Ishikawa (cell line): ENCODE measurements around the gene CPN2.

Experiments used
- CEBPB ChIP-seq: IDR thresholded peaks from 2 replicates; pipeline ENCODE4 v1.6.1; 2012
- CREB1 ChIP-seq: IDR thresholded peaks from 2 replicates; pipeline ENCODE4 v1.6.1; 2012; ENCODE audit warnings: low read depth
- EGR1 ChIP-seq: IDR thresholded peaks from 2 replicates; pipeline ENCODE4 v1.6.1; 2012
- EP300 ChIP-seq: IDR thresholded peaks from 2 replicates; pipeline ENCODE4 v1.6.1; 2012; ENCODE audit warnings: borderline replicate concordance
- FOXM1 ChIP-seq: IDR thresholded peaks from 2 replicates; pipeline ENCODE4 v1.6.1; 2012; ENCODE audit warnings: low read depth, borderline replicate concordance
- NFIC ChIP-seq: IDR thresholded peaks from 2 replicates; pipeline ENCODE4 v1.6.1; 2012
- RAD21 ChIP-seq: IDR thresholded peaks from 2 replicates; pipeline ENCODE4 v1.6.1; 2012; ENCODE audit warnings: low read depth
- REST ChIP-seq: IDR thresholded peaks from 2 replicates; pipeline ENCODE4 v1.6.1; 2012; ENCODE audit warnings: low read depth, mild to moderate bottlenecking
- TAF1 ChIP-seq: IDR thresholded peaks from 2 replicates; pipeline ENCODE4 v1.6.1; 2012; ENCODE audit warnings: low read depth, mild to moderate bottlenecking
- TCF12 ChIP-seq: IDR thresholded peaks from 2 replicates; pipeline ENCODE4 v1.6.1; 2012; ENCODE audit warnings: low read depth
- TEAD4 ChIP-seq: IDR thresholded peaks from 2 replicates; pipeline ENCODE4 v1.6.1; 2012
- YY1 ChIP-seq: IDR thresholded peaks from 2 replicates; pipeline ENCODE4 v1.6.1; 2012; ENCODE audit warnings: low read depth
- ZBTB7A ChIP-seq: IDR thresholded peaks from 2 replicates; pipeline ENCODE4 v1.6.1; 2012; ENCODE audit warnings: low read depth
- TF ChIP-seq, protein P1 (sequence below): IDR thresholded peaks from 2 replicates; pipeline ENCODE4 v1.6.1; 2012
- TF ChIP-seq, protein P2 (sequence below): IDR thresholded peaks from 2 replicates; pipeline ENCODE4 v1.6.1; 2012

The CPN2 gene

DNA sequence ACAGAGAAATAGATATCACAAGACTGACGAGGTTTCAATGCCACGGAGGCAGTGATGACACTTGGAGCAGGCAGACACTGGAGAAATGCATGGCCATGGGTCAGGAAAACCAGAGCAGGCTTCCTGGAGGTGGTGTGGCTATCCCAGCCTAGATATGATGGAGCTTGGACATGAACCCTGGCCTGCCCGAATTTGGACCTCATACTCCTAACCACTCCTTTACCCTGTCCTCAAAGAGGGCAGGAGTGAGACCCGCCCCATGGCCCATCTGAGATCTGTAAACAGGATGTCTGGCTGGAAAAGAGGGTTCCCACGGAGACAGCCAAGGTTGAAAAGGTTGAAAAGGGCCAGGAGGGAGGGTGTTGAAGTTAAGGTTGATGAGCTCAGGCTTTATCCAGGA, 31.0 kb downstream of the CPN2 start:
- TF ChIP-seq REST, result no peak
- TF ChIP-seq CEBPB, result no peak
- TF ChIP-seq FOXM1, result no peak
- TF ChIP-seq YY1, result no peak
- TF ChIP-seq CREB1, result no peak
- no peak for TF ChIP-seq EP300
- TF ChIP-seq EGR1, result no peak
- TF ChIP-seq, protein P1, sequence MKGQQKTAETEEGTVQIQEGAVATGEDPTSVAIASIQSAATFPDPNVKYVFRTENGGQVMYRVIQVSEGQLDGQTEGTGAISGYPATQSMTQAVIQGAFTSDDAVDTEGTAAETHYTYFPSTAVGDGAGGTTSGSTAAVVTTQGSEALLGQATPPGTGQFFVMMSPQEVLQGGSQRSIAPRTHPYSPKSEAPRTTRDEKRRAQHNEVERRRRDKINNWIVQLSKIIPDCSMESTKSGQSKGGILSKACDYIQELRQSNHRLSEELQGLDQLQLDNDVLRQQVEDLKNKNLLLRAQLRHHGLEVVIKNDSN, result no peak

DNA sequence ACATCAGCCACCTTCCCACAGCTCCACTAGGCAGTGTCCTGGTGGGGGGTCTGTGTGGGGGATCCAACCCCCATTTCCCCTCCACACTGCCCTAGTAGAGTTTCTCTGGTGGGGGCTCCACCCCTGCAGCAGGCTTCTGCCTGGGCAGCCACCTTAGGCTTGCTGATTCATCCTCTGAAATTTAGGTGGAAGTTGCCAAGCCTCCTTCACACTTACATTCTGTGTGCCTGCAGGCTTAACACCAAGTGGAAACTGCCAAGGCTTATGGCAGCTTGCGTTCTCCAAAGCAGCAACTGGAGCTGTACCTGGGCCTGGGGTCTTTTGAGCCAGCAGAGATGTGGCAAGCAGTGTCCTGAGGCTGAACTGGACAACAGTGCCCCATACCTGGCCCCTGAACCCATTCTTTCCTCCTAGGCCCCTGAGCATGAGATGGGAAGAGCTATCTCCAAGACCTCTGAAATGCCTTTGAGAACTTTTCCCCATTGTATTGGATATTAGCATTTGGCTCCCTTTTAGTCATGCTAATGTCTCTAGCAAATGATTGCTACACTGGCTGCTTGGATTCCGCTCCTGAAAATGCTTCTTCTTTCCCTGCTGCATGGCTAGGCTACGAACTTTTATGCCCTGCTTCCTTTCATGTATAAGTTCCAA, 32.5 kb downstream of the CPN2 start:
- TF ChIP-seq, protein P1, result no peak
- TF ChIP-seq EGR1 (no peak), CREB1 (no peak), RAD21 (no peak), CEBPB (no peak)

DNA sequence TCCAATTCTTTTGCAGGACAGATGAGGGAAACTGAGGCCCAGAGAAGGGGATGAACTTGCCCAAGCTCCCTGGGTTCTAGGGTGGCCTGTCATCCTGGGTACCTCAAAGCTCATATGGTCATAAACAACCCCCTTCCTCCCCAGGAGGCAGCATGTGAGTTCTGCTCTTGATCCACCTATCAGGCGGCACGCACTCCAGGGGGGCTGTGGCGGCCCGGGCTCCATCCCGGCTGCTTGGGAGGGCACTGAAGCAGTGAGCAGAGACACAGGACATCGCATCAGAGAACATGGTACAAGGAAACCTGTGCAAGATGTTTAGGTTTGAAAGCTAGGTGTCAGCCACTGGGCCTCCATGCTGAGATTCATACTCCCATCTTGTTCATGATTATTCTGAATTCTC, 34.2 kb downstream of the CPN2 start:
- TF ChIP-seq ZBTB7A, result no peak
- no peak for TF ChIP-seq FOXM1
- no peak for TF ChIP-seq TCF12
- no peak for TF ChIP-seq YY1
- TF ChIP-seq REST, result no peak
- no peak for TF ChIP-seq EP300
- no peak for TF ChIP-seq CEBPB
- TF ChIP-seq, protein P2, sequence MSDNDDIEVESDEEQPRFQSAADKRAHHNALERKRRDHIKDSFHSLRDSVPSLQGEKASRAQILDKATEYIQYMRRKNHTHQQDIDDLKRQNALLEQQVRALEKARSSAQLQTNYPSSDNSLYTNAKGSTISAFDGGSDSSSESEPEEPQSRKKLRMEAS, result no peak
- no peak for TF ChIP-seq RAD21
- no peak for TF ChIP-seq TAF1
- no peak for TF ChIP-seq EGR1
- no peak for TF ChIP-seq TEAD4

GRCh38 chr3:194315965-194316361, 35.2 kb downstream of the CPN2 start:
- TF ChIP-seq ZBTB7A (no peak), FOXM1 (no peak), NFIC (no peak), TAF1 (no peak), EP300 (no peak), CREB1 (no peak)

DNA sequence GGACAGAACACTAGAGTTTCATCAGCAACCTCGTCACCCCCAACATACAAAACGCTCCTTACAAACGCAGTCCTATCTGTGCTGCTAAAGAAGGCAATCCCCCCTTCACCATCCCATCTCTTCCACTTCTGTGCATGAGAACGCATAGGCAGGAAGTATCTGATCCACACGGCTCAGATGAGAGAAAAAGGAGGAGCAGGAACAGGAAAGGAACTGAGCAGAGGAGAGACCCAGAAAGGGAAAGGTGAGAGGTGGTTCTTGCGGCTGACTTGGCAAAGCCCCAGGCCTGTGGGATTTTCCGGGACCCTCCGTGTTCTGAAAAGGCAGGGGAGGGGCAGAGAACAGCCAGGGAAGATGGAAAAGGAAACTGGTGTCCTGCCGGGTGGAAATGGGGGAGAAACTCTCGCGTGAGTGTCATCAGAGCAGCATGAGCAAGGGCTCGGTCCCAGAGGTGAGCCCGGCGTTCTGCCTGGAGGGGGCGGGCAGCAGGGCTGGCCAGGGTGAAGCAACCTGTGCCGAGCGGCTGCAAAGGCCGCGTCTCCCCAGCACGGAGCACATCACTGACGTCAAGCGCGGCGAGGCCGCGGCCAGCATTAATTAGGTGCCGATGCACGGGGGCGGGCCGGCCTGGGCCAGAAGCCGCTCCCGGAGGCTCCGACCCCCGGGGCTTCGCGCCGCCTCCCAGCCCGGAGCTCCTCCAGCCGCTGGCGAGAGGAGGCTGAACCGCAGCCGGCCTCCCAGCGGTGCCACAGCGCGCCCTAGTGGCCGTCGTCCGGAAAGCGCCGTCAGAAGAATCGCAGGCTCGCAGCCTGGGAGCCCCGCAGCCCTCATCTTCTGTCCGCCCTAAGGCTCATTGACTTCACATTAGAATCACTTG, 35.8 kb downstream of the CPN2 start:
- TF ChIP-seq CREB1 (no peak), EGR1 (peak; percentile 70), REST (no peak), TCF12 (peak; percentile 86), YY1 (no peak; the same call in 1 of the 2 replicates), CEBPB (peak; percentile 59; the same call in 1 of the 2 replicates), RAD21 (peak; percentile 98), ZBTB7A (peak; percentile 88), EP300 (peak; percentile 55; the same call in 1 of the 2 replicates), TAF1 (0 out of 2 replicates have a peak, but pooled peaks have one; percentile 47), NFIC (peak; percentile 62), FOXM1 (no peak), TEAD4 (peak; percentile 8; the same call in 1 of the 2 replicates)
- TF ChIP-seq, protein P2, result peak; percentile 78
- TF ChIP-seq, protein P1, result no peak
